K562 (cell line): ENCODE results near the gene SIGLEC14. TPM values are rescaled to one million over a fixed set of nuclear protein-coding genes. Genes with fewer than 3 reads are reported as not detected.

ENCODE experiments used
- ATAC-seq: fragments of 200-7000 bp; cut with Tn5 transposase; 3 replicates; pipeline ENCODE4 v1.9.1; 2020; ENCODE audit warnings: moderate library complexity
- BruUV-seq: library from RNA; stranded (reverse); fragments of 400-500 nt; replicated peaks from 2 replicates; lab custom pipeline; 2021; lab: Mats Ljungman, UMichigan
- CTCF ChIA-PET: fragments of 300-600 bp; formaldehyde crosslinking; extraction: SDS; loops from one replicate; lab custom pipeline; 2021; ENCODE audit warnings: low intra/inter-chr PET ratio; lab: Yijun Ruan, JAX
- POLR2A ChIA-PET: fragments of 300-600, 350-650 bp; sonication (Branson Sonifier 250); formaldehyde crosslinking; extraction: SDS; loops from one replicate; lab custom pipeline; 2021; ENCODE audit warnings: antibody characterized with exemption, inconsistent platforms; lab: Yijun Ruan, JAX
- DNase-seq, 4 experiments: peaks; one replicate each; pipeline versions ENCODE4 v3.0.0 to v3.0.0-alpha.2; 2011 to 2018; ENCODE audit warnings: low spot score in 3 of 4, mixed read lengths in 3 of 4; ENCODE audit errors: extremely low read depth in 1 of 4
- FAIRE-seq: peaks from 2 replicates; lab custom pipeline; 2011; peaks lifted over from hg19 to GRCh38; lab: Jason Lieb, UNC
- H2AFZ ChIP-seq: 2 replicates; pipeline ENCODE4 v1.6.0; 2011; ENCODE audit warnings: low read depth, low read length, control low read depth, inconsistent platforms
- H3K27ac ChIP-seq: fragments of 200-600 bp; 3 replicates; pipeline ENCODE4 v1.8.0; 2011; ENCODE audit warnings: low read depth, mild to moderate bottlenecking, control low read depth, inconsistent platforms, low read length, moderate library complexity, mixed read lengths; ENCODE audit errors: extremely low read depth
- H3K27me3 ChIP-seq, 2 experiments: fragments of 300-600 bp in 1 of 2; 2 replicates in 1 of 2; 3 replicates in 1 of 2; pipeline versions ENCODE4 v1.6.0 to v1.8.0; 2011; ENCODE audit warnings: inconsistent platforms in 2 of 2, low read length in 2 of 2, mild to moderate bottlenecking in 1 of 2, mixed read lengths in 1 of 2, moderate library complexity in 1 of 2; ENCODE audit not compliant: control insufficient read depth in 2 of 2, insufficient read depth in 2 of 2
- H3K36me3 ChIP-seq: fragments of 300-600 bp; 3 replicates; pipeline ENCODE4 v1.8.0; 2011; ENCODE audit warnings: mild to moderate bottlenecking, low read length, inconsistent platforms; ENCODE audit not compliant: control insufficient read depth, insufficient read depth
- H3K4me1 ChIP-seq, 2 experiments: fragments of 200-600 bp in 1 of 2; replicated peaks in 1 of 2; 2 replicates in 1 of 2; 3 replicates in 1 of 2; pipeline versions ENCODE4 v1.5.1 to v1.8.0; 2011; ENCODE audit warnings: inconsistent platforms in 2 of 2, low read length in 2 of 2, mild to moderate bottlenecking in 1 of 2, mixed read lengths in 1 of 2, moderate library complexity in 1 of 2; ENCODE audit not compliant: control insufficient read depth in 2 of 2, insufficient read depth in 2 of 2
- H3K4me2 ChIP-seq: 2 replicates; pipeline ENCODE4 v1.6.1; 2011; ENCODE audit warnings: low read length, control low read depth, inconsistent platforms, mixed read lengths; ENCODE audit not compliant: insufficient read depth
- H3K4me3 ChIP-seq: fragments of 200-600 bp; sonication (generic), shearing (Covaris generic); 2 replicates; pipeline ENCODE4 v1.5.1; 2016; ENCODE audit warnings: control low read depth, inconsistent platforms
- H3K79me2 ChIP-seq: fragments of 200-600 bp; 3 replicates; pipeline ENCODE4 v1.8.0; 2011; ENCODE audit warnings: low read length, inconsistent platforms; ENCODE audit not compliant: control insufficient read depth, insufficient read depth
- H3K9ac ChIP-seq, 2 experiments: 2 replicates each; pipeline versions ENCODE4 v1.6.0 to v1.6.1; 2011; ENCODE audit warnings: low read depth in 2 of 2, low read length in 2 of 2, control low read depth in 1 of 2, inconsistent platforms in 1 of 2, mild to moderate bottlenecking in 1 of 2, mixed read lengths in 1 of 2; ENCODE audit not compliant: insufficient read depth in 1 of 2
- H3K9me1 ChIP-seq: one replicate; pipeline ENCODE4 v1.6.0; 2011; ENCODE audit warnings: inconsistent platforms, mild to moderate bottlenecking, low read length, moderate library complexity; ENCODE audit not compliant: control insufficient read depth, insufficient read depth
- H3K9me3 ChIP-seq: replicated peaks from 2 replicates; pipeline ENCODE4 v1.5.1; 2011; ENCODE audit warnings: low read depth, low read length, inconsistent platforms; ENCODE audit not compliant: control insufficient read depth, insufficient read depth
- H4K20me1 ChIP-seq: replicated peaks from 2 replicates; pipeline ENCODE4 v1.6.1; 2011; ENCODE audit warnings: low read length, inconsistent platforms, mixed read lengths; ENCODE audit not compliant: control insufficient read depth, insufficient read depth
- ELF2 ChIP-seq: fragments of 250-450 bp; sonication (Bioruptor Pico); IDR thresholded peaks from 2 replicates; pipeline ENCODE4 v1.5.0; 2021; ENCODE audit warnings: mild to moderate bottlenecking
- HDAC6 ChIP-seq: IDR thresholded peaks from 2 replicates; pipeline ENCODE4 v1.6.1; 2012; ENCODE audit warnings: low read depth, mild to moderate bottlenecking, control low read depth, inconsistent platforms, low read length, moderate library complexity
- LEF1 ChIP-seq: fragments of 450-650 bp; IDR thresholded peaks from 2 replicates; pipeline ENCODE4 v1.6.1; 2016; ENCODE audit warnings: mild to moderate bottlenecking
- NONO ChIP-seq, 2 experiments: fragments of 200-400 bp in 1 of 2; fragments of 450-650 bp in 1 of 2; formaldehyde crosslinking in 1 of 2; IDR thresholded peaks; 2 replicates each; pipeline ENCODE4 v1.6.1; 2017; ENCODE audit warnings: low read depth in 2 of 2, mild to moderate bottlenecking in 2 of 2, moderate library complexity in 2 of 2, low read length in 1 of 2
- RBFOX2 ChIP-seq: fragments of 200-400 bp; formaldehyde crosslinking; IDR thresholded peaks from 2 replicates; pipeline ENCODE4 v1.6.1; 2017; ENCODE audit warnings: low read depth, mild to moderate bottlenecking, low read length, moderate library complexity
- TAF15 ChIP-seq: fragments of 200-400 bp; formaldehyde crosslinking; IDR thresholded peaks from 2 replicates; pipeline ENCODE4 v1.6.1; 2017; ENCODE audit warnings: mild to moderate bottlenecking, low read depth, low read length, moderate library complexity
- TEAD4 ChIP-seq, 2 experiments: sonication (generic) in 1 of 2; formaldehyde crosslinking in 1 of 2; IDR thresholded peaks; 2 replicates each; pipeline versions ENCODE4 v1.6.1 to v1.8.0; 2012 to 2022; ENCODE audit warnings: borderline replicate concordance in 1 of 2, inconsistent platforms in 1 of 2, low read length in 1 of 2, mild to moderate bottlenecking in 1 of 2, missing genetic modification reagents in 1 of 2
- YY1 ChIP-seq, 3 experiments: IDR thresholded peaks; 2 replicates each; pipeline ENCODE4 v1.6.1; 2011; ENCODE audit warnings: low read length in 2 of 3, mild to moderate bottlenecking in 2 of 3, moderate library complexity in 2 of 3, borderline replicate concordance in 1 of 3, control low read depth in 1 of 3, low read depth in 1 of 3; ENCODE audit not compliant: insufficient read depth in 3 of 3, insufficient replicate concordance in 2 of 3, control insufficient read depth in 1 of 3, insufficient read length in 1 of 3; ENCODE audit errors: extremely low read depth in 1 of 3
- ZBTB1 ChIP-seq: sonication (generic); formaldehyde crosslinking; IDR thresholded peaks from 2 replicates; pipeline ENCODE4 v1.8.1; 2023; ENCODE audit warnings: missing genetic modification reagents, low read depth, mild to moderate bottlenecking, borderline replicate concordance
- ZBTB7A ChIP-seq: IDR thresholded peaks from 2 replicates; pipeline ENCODE4 v1.6.1; 2011; ENCODE audit warnings: low read depth, mild to moderate bottlenecking, low read length, moderate library complexity, borderline replicate concordance; ENCODE audit not compliant: control insufficient read depth
- WGBS: fragments of 100-300 bp; shearing (Covaris generic); methylation state at CpG from one replicate; pipeline ENCODE4 v1.1.6; 2016; ENCODE audit warnings: low coverage, mixed read lengths; ENCODE audit not compliant: insufficient coverage; ENCODE audit errors: missing lambda C conversion rate; 5-methylcytosine and 5-hydroxymethylcytosine counted together
- in situ Hi-C: fragments of 300-500 bp; cut with MboI; formaldehyde crosslinking; loops from 4 replicates; pipeline ENCODE4 v1.15.0; 2018; ENCODE audit warnings: inconsistent platforms, mixed read lengths
- intact Hi-C: fragments of 100-400 bp; cut with micrococcal nuclease; formaldehyde crosslinking; loops from 2 replicates; pipeline ENCODE4 v1.14.2; 2022
- polyA plus RNA-seq, 8 experiments: library from polyadenylated mRNA; depleted of rRNA in 4 of 8; stranded (reverse) in 5 of 8; unstranded in 3 of 8; fragments of >200 nt; fragmentation: Nextera tagmentation in 2 of 8; fragmentation: Illumina TruSeq in 1 of 8; extraction: Ambion mirVana in 2 of 8; extraction: Trizol in 1 of 8; gene quantifications; 2 replicates each; pipeline versions ENCODE4 v1.2.1 to v1.2.3, GENCODE V29; 2011 to 2014; ENCODE audit warnings: inconsistent platforms in 1 of 8, missing spikeins in 1 of 8
- total RNA-seq, 7 experiments: library from RNA; depleted of rRNA in 6 of 7; stranded (reverse); fragments of >200 nt in 6 of 7; fragmentation: Illumina TruSeq in 2 of 7; extraction: Trizol in 2 of 7; gene quantifications; 2 replicates each; pipeline versions ENCODE4 v1.2.1 to v1.2.3, GENCODE V29; 2011 to 2021; ENCODE audit warnings: low replicate concordance in 1 of 7

Gene SIGLEC14
- total and polyA plus RNA-seq, 9 of the 15 experiments (the other 6 are each of a cell fraction or from before 2014, with no cell fraction given), result not detected

- no peak overlapping the region for H3K4me2 ChIP-seq
- H3K9me3 ChIP-seq, result no peaks in the 10 kb centered on the region
- TF ChIP-seq ELF2 (CRISPR knock-in tag) (no peak), TAF15 (no peak), HDAC6 (no peak), NONO (IDR thresholded peaks at IDR 0.05; ENCODE audit: low read depth in 2 of 2, low read length in 1 of 2) (no peak), ZBTB1 (no peak), RBFOX2 (no peak), TEAD4 (IDR thresholded peaks at IDR 0.05; ENCODE audit: low read length) (no peak), TEAD4 (CRISPR knock-in tag; IDR thresholded peaks at IDR 0.05; ENCODE audit: borderline replicate concordance) (no peak), YY1 (IDR thresholded peaks at IDR 0.05; ENCODE audit: borderline replicate concordance in 1 of 3, control insufficient read depth in 1 of 3, extremely low read depth in 1 of 3, insufficient read depth in 3 of 3, insufficient read length in 1 of 3, insufficient replicate concordance in 2 of 3, low read depth in 1 of 3, low read length in 2 of 3) (no peak), LEF1 (no peak), ZBTB7A (no peak)
- ChIA-PET CTCF (no interaction called here), POLR2A (interaction anchor here (0.6 to 1.0 kb wide), 3 partner anchors 8 to 986 kb away, joined by 3 to 5 read pairs (median 4); no protein-coding TSS in a partner anchor)
- no peak overlapping the region for H3K4me3 ChIP-seq
- BruUV-seq, result no TSS peak
- WGBS, result 85% methylated on average over 14 of the region's 14 CpGs
- H3K4me1 ChIP-seq, result peaks cover 17 to 34% of the 10 kb centered on the region in 2 experiments
- no peaks in the 10 kb centered on the region for H3K27me3 ChIP-seq
- H3K27ac ChIP-seq, result no peak overlapping the region
- DNase-seq (no peak), ATAC-seq (no peak), FAIRE-seq (no peak)
- no peaks in the 10 kb centered on the region for H3K9me1 ChIP-seq
- no peak overlapping the region for H2AFZ ChIP-seq
- peaks cover 71% of the 10 kb centered on the region for H3K36me3 ChIP-seq
- in situ Hi-C loops (no loop called here), intact Hi-C loops (no loop called here)
- peaks cover 33% of the 10 kb centered on the region for H3K79me2 ChIP-seq
- H4K20me1 ChIP-seq, result no peaks in the 10 kb centered on the region
- no peak overlapping the region for H3K9ac ChIP-seq
Observed at GRCh38 chr19:51695702-51696315, 49.2 kb upstream of the SIGLEC14 start.
